HG02870 (cell line): Measurements from ENCODE around the gene RDH16.
"Not testable (repeated sequence)": the region's sequence is repeated elsewhere in the genome, so short reads cannot be mapped to it uniquely, and the experiment has no call there.

Experiments used
- ATAC-seq: cut with Tn5 transposase; IDR thresholded peaks from one replicate; pipeline ENCODE4 v1.9.1; 2021; ENCODE audit warnings: mild to moderate bottlenecking, moderate library complexity; ENCODE audit not compliant: unreplicated experiment

Gene RDH16

DNA sequence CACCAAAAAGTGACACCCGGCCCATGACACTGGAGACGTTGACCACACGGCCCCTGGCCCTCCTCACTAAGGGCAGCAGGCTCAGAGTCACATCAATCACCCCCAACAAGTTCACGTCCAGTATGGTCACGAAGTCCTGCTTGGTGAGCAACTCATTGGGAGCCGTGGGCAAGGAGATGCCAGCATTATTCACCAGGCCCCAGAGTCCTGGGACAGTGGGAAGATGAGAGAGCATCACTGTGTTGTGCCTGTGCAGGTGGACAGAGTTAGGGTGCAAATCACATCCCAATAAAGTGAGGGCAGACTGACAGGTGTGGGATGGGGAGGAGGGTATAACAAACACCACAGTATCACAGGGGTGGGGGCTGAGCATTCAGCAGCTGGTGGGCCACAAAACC, 2.5 kb downstream of the RDH16 start:
- ATAC-seq, result no peak

DNA sequence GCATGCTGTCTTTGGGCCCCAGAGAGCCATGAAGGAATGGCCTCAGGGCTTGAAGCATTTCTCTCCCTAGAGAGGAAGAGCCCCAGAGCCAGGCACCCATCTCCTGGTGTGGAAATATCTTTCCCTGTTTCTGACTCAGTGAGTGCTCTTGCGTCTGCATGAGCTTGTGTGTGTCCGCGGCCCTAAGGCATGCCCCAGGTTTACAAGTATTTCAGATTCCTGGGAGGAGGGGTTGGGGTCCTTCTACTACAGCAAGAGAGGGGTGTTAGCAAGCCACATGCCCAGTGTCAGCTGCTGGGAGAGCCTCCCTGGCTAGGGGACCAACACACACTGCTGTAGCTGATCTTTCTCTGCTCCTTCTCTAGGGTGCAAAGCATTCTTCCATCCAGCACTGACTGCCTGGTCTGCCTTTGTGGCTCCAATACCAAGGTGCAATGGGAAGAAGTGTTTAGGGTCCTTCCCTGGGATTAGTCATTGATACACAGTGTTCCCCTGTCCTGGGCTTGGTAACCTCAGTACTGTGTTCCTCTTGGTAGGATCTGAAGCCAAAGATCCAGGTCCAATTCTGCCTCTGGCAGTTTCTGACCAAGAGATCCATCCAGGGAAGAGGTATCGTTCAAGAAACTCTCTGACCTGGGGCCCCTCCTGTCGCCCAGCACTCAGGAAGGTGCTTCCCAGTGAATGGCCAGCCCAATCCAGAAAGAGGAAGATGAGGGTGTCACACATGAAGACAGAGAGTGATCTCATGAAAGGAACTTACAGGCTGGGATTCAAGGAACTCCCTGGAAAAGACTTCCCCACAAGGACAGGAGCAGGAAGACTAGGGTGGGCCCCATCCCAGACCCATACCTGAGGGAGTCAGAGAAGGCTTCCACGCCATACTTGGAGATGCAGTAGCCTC, 3.1 kb downstream of the RDH16 start:
- ATAC-seq, result no peak

DNA sequence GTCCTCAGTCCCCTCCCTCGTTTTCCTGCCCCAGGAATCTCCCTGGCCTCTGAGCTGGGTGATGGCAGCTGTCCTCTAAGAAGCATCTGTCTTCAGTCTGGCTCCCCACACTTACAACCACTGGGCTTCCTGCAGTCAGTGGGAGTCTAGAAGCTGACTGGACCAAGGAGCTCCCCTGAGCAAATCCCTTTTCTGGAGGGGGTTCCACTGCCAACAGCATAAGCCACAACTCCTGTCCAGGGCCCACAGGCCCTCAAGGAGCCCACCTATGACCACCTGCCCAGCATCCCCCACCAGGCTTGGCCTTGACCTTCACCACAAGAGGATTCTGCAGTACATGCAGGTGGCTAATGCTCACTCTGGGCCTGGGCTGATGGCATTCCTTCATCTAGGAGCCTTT, 4.1 kb downstream of the RDH16 start:
- ATAC-seq, result no peak

DNA sequence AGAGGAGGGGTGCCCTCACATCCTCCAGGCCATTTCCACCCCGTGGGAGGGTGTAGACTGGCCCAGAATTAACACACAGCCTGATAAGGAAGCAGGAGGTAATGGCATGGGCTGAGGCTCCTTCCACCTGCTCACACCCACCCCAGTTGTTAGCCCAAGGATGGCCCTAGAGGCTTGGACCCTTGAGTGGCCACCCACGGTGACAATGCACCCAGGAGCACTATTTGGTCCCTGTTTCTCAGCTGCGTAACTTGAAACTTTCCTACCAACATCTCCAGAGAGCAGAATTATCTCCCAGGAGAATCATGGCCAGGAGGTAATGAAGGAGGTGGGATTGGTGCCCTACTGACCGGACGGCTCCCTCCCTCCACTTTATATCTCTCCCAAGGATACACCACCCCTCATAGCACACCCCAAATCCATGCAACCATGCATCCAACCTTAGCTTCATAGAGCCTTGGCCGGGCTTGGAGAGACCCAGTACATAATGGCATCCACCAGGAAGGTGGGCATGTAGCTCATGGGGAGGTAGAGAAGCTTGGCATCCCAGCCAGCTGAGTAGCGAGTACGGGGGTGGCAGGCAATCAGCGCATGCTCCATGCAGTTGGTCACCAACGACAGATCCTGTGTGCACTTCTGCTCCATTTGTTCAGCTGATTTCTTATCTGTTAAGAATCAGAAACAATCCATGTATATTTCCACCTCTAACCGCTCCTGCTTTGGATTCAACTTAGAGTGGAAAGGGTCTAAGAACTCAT, 5.6 kb downstream of the RDH16 start:
- ATAC-seq, result no peak

- no peak for ATAC-seq
Observed at GRCh38 chr12:56948881-56949280, 8.5 kb downstream of the RDH16 start.

DNA sequence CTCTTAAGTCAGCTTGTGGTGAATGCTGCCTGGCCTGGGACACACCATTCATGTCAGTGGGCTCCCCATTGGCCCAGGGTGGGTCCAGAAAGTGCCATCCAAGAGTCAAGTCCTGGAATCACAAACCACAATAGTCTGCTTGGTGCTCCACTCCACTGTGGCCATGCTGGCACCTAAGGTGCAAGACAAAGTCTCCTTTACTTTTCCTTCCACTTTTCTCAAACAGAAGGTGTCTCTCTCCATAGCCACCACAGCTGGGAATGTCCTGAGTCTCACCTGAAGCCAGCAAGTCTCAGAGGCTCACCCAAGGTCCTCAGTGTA, 9.0 kb downstream of the RDH16 start:
- ATAC-seq, result no peak

- ATAC-seq, result no peak
Observed at GRCh38 chr12:56947633-56948456, 9.6 kb downstream of the RDH16 start.

GRCh38 chr12:56943878-56944277, 13.5 kb downstream of the RDH16 start:
- no peak for ATAC-seq

GRCh38 chr12:56943374-56943773, 14.0 kb downstream of the RDH16 start:
- ATAC-seq, result not testable (repeated sequence)

GRCh38 chr12:56941299-56942017, 15.9 kb downstream of the RDH16 start:
- ATAC-seq, result no peak

GRCh38 chr12:56940942-56941298, 16.5 kb downstream of the RDH16 start:
- not testable (repeated sequence) for ATAC-seq

DNA sequence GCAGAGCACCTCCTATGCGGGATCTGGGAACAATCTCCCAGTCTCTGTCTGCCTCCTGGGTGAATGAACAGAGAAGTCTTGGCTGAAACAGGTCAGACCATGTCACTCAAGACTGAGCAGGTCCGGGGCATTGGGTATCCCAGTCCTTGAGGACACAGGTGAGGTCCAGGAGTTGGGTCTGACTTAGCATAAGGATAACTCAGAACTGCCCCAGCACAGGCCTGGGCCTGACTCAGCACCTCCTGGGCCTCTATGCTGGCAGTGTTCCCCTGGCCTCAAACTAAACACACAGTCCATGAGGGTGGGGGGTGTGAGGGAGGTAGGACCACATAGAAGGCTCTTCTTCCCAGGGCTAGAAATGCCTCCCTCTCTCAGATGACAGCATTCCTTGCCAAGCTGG, 21.7 kb downstream of the RDH16 start:
- ATAC-seq, result no peak

DNA sequence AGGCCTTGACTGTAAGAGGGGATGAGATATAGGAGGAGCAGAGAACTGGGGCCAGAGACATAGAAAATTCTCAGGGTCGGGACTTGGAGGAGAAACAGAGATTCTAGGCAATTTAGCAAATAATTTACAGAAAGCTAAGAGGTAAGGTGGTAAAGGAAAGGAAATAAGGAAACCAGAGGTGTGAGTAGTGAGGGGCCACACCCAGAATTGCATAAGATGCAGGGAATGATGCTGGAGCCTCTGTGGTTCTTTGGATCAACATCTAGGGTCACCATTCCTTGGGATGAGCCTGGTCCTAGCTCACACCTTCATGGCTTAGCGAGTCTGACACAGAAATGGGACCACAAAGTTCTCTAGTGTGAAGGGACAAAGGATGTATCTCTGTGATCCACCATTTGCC, 22.3 kb downstream of the RDH16 start:
- ATAC-seq, result no peak

- ATAC-seq, result no peak
Observed at GRCh38 chr12:56933826-56934625, 23.4 kb downstream of the RDH16 start, which contains the start of gene SDR9C7. Gene SDR9C7 (minus strand): TSS chr12:56934408. CDS start chr12:56934261, 147 bp downstream.

DNA sequence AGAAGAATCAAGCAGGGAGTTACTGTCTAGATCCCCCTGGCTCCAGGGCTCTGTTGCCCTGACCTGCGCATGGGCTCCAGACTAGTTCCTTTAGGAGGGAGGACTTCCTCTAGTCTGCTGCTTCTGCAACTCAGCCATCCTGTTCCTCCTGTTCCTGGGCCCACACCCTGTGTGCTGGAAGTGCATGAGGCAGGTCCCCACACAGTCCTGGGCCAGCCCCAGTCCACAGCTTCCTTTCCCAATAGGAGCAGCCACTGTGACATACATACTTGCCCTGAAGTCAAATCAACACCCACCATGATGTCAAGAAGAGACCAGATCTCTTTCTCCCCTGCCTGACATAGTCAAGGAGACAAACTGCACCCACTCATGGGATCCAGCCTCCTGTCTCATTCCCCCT, 24.5 kb downstream of the RDH16 start:
- no peak for ATAC-seq

- no peak for ATAC-seq
Observed at GRCh38 chr12:56932146-56932545, 25.3 kb downstream of the RDH16 start.

- ATAC-seq, result no peak
Observed at GRCh38 chr12:56931474-56931978, 25.9 kb downstream of the RDH16 start.

GRCh38 chr12:56930241-56930640, 27.2 kb downstream of the RDH16 start:
- ATAC-seq, result no peak

DNA sequence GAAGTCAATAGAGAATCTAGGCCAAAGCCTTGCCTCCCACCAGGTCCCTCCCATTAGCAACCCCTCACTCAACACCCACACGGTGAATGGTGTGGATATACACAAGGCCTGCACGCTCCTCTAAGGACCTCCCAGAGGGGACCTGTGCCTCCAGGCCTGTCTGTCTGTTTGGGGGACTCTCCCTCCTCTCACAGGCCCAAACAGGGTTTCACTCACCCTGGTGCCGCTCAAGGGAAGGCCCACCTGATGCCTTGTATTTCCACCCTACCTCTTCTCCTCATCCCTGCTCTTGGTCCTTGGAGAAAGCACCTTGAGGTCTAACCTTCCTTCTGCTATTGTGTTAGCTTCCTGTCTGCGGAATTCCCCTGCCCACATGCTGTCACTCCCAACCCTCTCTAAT, 27.6 kb downstream of the RDH16 start:
- ATAC-seq, result no peak

- no peak for ATAC-seq
Observed at GRCh38 chr12:56928262-56928661, 29.1 kb downstream of the RDH16 start.
